GM12878 (cell line): ENCODE data around the gene RTN4R. TPM values are rescaled to one million over a fixed set of nuclear protein-coding genes. Genes with fewer than 3 reads are reported as not detected.

ENCODE experiments used
- ATAC-seq: fragments of 200-7000 bp; cut with Tn5 transposase; 3 replicates; pipeline ENCODE4 v1.9.1; 2020; ENCODE audit warnings: mild to moderate bottlenecking, moderate library complexity
- BruUV-seq: library from RNA; stranded (reverse); fragments of 400-500 nt; replicated peaks from 2 replicates; lab custom pipeline; 2021; lab: Mats Ljungman, UMichigan
- CTCF ChIA-PET: fragments of 300-600 bp; sonication (Branson Sonifier 250); formaldehyde crosslinking; extraction: SDS; loops from one replicate; lab custom pipeline; 2021; ENCODE audit warnings: inconsistent platforms; lab: Yijun Ruan, JAX
- POLR2A ChIA-PET: fragments of 350-600 bp; formaldehyde crosslinking; extraction: SDS; loops from one replicate; lab custom pipeline; 2021; ENCODE audit warnings: inconsistent platforms; lab: Charles Lee
- RAD21 ChIA-PET: fragments of 300-600 bp; sonication (Branson Sonifier 250); formaldehyde crosslinking; loops from one replicate; lab custom pipeline; 2023; ENCODE audit warnings: antibody characterized with exemption; ENCODE audit not compliant: unreplicated experiment; lab: Charles Lee
- SMC1A ChIA-PET: fragments of 300-600 bp; sonication (Branson Sonifier 250); formaldehyde crosslinking; loops from one replicate; lab custom pipeline; 2023; ENCODE audit not compliant: unreplicated experiment, uncharacterized antibody; lab: Charles Lee
- DNase-seq: peaks from one replicate; pipeline ENCODE4 v3.0.0-alpha.2; 2011; ENCODE audit warnings: low read depth, low spot score
- FAIRE-seq: peaks from 3 replicates; lab custom pipeline; 2011; peaks lifted over from hg19 to GRCh38; lab: Jason Lieb, UNC
- H2AFZ ChIP-seq: 2 replicates; pipeline ENCODE4 v1.6.0; 2011; ENCODE audit warnings: low read depth, low read length, control low read depth; ENCODE audit not compliant: control insufficient read depth
- H3K27ac ChIP-seq: 2 replicates; pipeline ENCODE4 v1.5.1; 2011; ENCODE audit warnings: control low read depth; ENCODE audit not compliant: control insufficient read depth, insufficient read depth
- H3K27me3 ChIP-seq, 2 experiments: replicated peaks in 1 of 2; 2 replicates each; pipeline versions ENCODE4 v1.6.0 to v1.6.1; 2011; ENCODE audit warnings: low read length in 1 of 2; ENCODE audit not compliant: control insufficient read depth in 2 of 2, insufficient read depth in 2 of 2
- H3K36me3 ChIP-seq, 2 experiments: 2 replicates each; pipeline ENCODE4 v1.5.1; 2011; ENCODE audit warnings: low read length in 1 of 2; ENCODE audit not compliant: control insufficient read depth in 2 of 2, insufficient read depth in 2 of 2
- H3K4me1 ChIP-seq: 2 replicates; pipeline ENCODE4 v1.6.1; 2011; ENCODE audit warnings: mild to moderate bottlenecking, low read length, moderate library complexity, mixed read lengths; ENCODE audit not compliant: control insufficient read depth, insufficient read depth
- H3K4me2 ChIP-seq: 2 replicates; pipeline ENCODE4 v1.6.0; 2011; ENCODE audit warnings: control low read depth; ENCODE audit not compliant: control insufficient read depth, insufficient read depth
- H3K4me3 ChIP-seq: fragments of 200-600 bp; sonication (generic); 2 replicates; pipeline ENCODE4 v1.5.1; 2016
- H3K79me2 ChIP-seq: 2 replicates; pipeline ENCODE4 v1.6.0; 2011; ENCODE audit warnings: low read length; ENCODE audit not compliant: control insufficient read depth, insufficient read depth
- H3K9ac ChIP-seq: 2 replicates; pipeline ENCODE4 v1.8.0; 2011; ENCODE audit warnings: low read length, control low read depth, mixed read lengths; ENCODE audit not compliant: control insufficient read depth, insufficient read depth
- H3K9me3 ChIP-seq: replicated peaks from 3 replicates; pipeline ENCODE4 v1.5.1; 2011; ENCODE audit warnings: mild to moderate bottlenecking, low read length; ENCODE audit not compliant: control insufficient read depth, insufficient read depth
- H4K20me1 ChIP-seq: 2 replicates; pipeline ENCODE4 v1.6.0; 2011; ENCODE audit not compliant: control insufficient read depth, insufficient read depth
- BHLHE40 ChIP-seq, 2 experiments: fragments of 450-650 bp in 1 of 2; IDR thresholded peaks; 2 replicates each; pipeline ENCODE4 v1.6.1; 2011 to 2017; ENCODE audit warnings: low read depth in 2 of 2, borderline replicate concordance in 1 of 2, improper control_type of control experiment in 1 of 2, low read length in 1 of 2, mild to moderate bottlenecking in 1 of 2
- IKZF1 ChIP-seq: fragments of 450-650 bp; conservative IDR thresholded peaks from 2 replicates; pipeline ENCODE4 v1.6.1; 2017; ENCODE audit warnings: antibody characterized with exemption, mild to moderate bottlenecking
- IRF3 ChIP-seq: fragments of 450-650 bp; IDR thresholded peaks from 2 replicates; pipeline ENCODE4 v1.6.1; 2014; ENCODE audit warnings: mild to moderate bottlenecking
- JUND ChIP-seq: IDR thresholded peaks from 2 replicates; pipeline ENCODE4 v1.6.1; 2012; ENCODE audit warnings: low read depth, mild to moderate bottlenecking, low read length, improper control_type of control experiment, moderate library complexity
- PKNOX1 ChIP-seq: fragments of 450-650 bp; IDR thresholded peaks from 2 replicates; pipeline ENCODE4 v1.6.1; 2016; ENCODE audit warnings: mild to moderate bottlenecking
- RAD51 ChIP-seq: fragments of 450-650 bp; IDR thresholded peaks from 2 replicates; pipeline ENCODE4 v1.6.1; 2016; ENCODE audit warnings: moderate library complexity, mild to moderate bottlenecking, inconsistent platforms
- RELA ChIP-seq: fragments of 450-650 bp; IDR thresholded peaks from 2 replicates; pipeline ENCODE4 v1.8.0; 2014; ENCODE audit warnings: borderline replicate concordance; ENCODE audit not compliant: partially characterized antibody
- ZNF207 ChIP-seq: fragments of 450-650 bp; IDR thresholded peaks from 2 replicates; pipeline ENCODE4 v1.6.1; 2014; ENCODE audit warnings: antibody characterized with exemption, mild to moderate bottlenecking, borderline replicate concordance
- WGBS: methylation state at CpG from one replicate; pipeline ENCODE4 v1.1.6; 2016; ENCODE audit warnings: low lambda C conversion rate; ENCODE audit not compliant: insufficient replicate concordance, insufficient coverage; ENCODE audit errors: missing lambda C conversion rate; 5-methylcytosine and 5-hydroxymethylcytosine counted together
- in situ Hi-C: fragments of 300-500 bp; cut with MboI; formaldehyde crosslinking; loops from 9 replicates; pipeline ENCODE4 v1.14.3; 2018; ENCODE audit warnings: mixed read lengths
- intact Hi-C: fragments of 100-400 bp; cut with micrococcal nuclease; formaldehyde crosslinking; loops from one replicate; pipeline ENCODE4 v1.14.2; 2022; ENCODE audit not compliant: unreplicated experiment
- polyA plus RNA-seq, 11 experiments: library from polyadenylated mRNA; depleted of rRNA in 4 of 11; unstranded in 6 of 11; stranded (reverse) in 5 of 11; fragments of >200 nt; fragmentation: Nextera tagmentation in 4 of 11; fragmentation: Illumina TruSeq in 1 of 11; extraction: Ambion mirVana in 4 of 11; extraction: Trizol in 1 of 11; gene quantifications; 1 replicate in 1 of 11; 2 replicates in 10 of 11; pipeline versions ENCODE4 v1.2.1 to v1.2.3, GENCODE V29; 2011 to 2016; ENCODE audit warnings: inconsistent platforms in 2 of 11, missing spikeins in 2 of 11, low read depth in 1 of 11
- total RNA-seq, 4 experiments: library from RNA; depleted of rRNA in 3 of 4; stranded (reverse); fragments of >200 nt in 3 of 4; fragmentation: Illumina TruSeq in 1 of 4; extraction: Trizol in 1 of 4; gene quantifications; 2 replicates each; pipeline versions ENCODE4 v1.2.1 to v1.2.3, GENCODE V29; 2013 to 2021

The RTN4R gene
- total and polyA plus RNA-seq, 10 of the 15 experiments (the other 5 are each of a cell fraction or from before 2014, with no cell fraction given): 0.03 to 1.0 (median 0.60) TPM; not detected in 2

- in situ Hi-C loops (no loop called here), intact Hi-C loops (no loop called here)
- Histone ChIP-seq H3K9ac (no peak overlapping the region), H3K4me1 (no peaks in the 10 kb centered on the region), H3K9me3 (peaks cover 3% of the 10 kb centered on the region; the same call in 1 of the 3 replicates), H3K4me2 (no peak overlapping the region), H3K4me3 (no peak overlapping the region), H4K20me1 (no peaks in the 10 kb centered on the region), H3K36me3 (no peaks in the 10 kb centered on the region), H2AFZ (no peak overlapping the region), H3K27me3 (no peaks in the 10 kb centered on the region; a peak in 1 of 4 replicates), H3K27ac (no peak overlapping the region), H3K79me2 (no peaks in the 10 kb centered on the region)
- POLR2A ChIA-PET: no interaction called here
- BruUV-seq: no TSS peak
- CTCF ChIA-PET: interaction anchor here (0.6 kb wide), 1 partner anchor 15 kb away, joined by 3 read pairs; no protein-coding TSS in a partner anchor
- TF ChIP-seq IRF3 (no peak), RELA (no peak), JUND (no peak), BHLHE40 (IDR thresholded peaks at IDR 0.05; ENCODE audit: borderline replicate concordance in 1 of 2, low read depth in 2 of 2, low read length in 1 of 2) (no peak), RAD51 (no peak), IKZF1 (no peak), ZNF207 (no peak), PKNOX1 (no peak)
- SMC1A ChIA-PET: no interaction called here
- 54% methylated on average over 28 of the region's 29 CpGs for WGBS
- RAD21 ChIA-PET: no interaction called here
- DNase-seq (no peak), FAIRE-seq (no peak), ATAC-seq (no peak)
Observed at GRCh38 chr22:20223421-20224255, 44.5 kb downstream of the RTN4R start.
